ENCODE data around the gene KIAA0825. TPM values are rescaled to one million over a fixed set of nuclear protein-coding genes. Genes with fewer than 3 reads are reported as not detected.

The KIAA0825 gene
- total RNA-seq, 6 experiments from 2014 or later: 1.3 to 2.8 (median 1.7) TPM

GRCh38 chr5:94618029-94618492 lies 343 bp downstream of the KIAA0825 start:
- Mint-ChIP-seq H3K4me1 (ENCODE audit: low read depth) (peaks cover 44% of the 10 kb centered on the region), H3K4me3 (peak overlapping the region; percentile 93), H3K9me3 (no peaks in the 10 kb centered on the region), H3K27me3 (ENCODE audit: insufficient read depth) (no peaks in the 10 kb centered on the region; the same call in 1 of the 2 replicates), H3K36me3 (ENCODE audit: low read depth) (no peaks in the 10 kb centered on the region), H3K27ac (peak overlapping the region; percentile 76)
- TF ChIP-seq, protein P1, sequence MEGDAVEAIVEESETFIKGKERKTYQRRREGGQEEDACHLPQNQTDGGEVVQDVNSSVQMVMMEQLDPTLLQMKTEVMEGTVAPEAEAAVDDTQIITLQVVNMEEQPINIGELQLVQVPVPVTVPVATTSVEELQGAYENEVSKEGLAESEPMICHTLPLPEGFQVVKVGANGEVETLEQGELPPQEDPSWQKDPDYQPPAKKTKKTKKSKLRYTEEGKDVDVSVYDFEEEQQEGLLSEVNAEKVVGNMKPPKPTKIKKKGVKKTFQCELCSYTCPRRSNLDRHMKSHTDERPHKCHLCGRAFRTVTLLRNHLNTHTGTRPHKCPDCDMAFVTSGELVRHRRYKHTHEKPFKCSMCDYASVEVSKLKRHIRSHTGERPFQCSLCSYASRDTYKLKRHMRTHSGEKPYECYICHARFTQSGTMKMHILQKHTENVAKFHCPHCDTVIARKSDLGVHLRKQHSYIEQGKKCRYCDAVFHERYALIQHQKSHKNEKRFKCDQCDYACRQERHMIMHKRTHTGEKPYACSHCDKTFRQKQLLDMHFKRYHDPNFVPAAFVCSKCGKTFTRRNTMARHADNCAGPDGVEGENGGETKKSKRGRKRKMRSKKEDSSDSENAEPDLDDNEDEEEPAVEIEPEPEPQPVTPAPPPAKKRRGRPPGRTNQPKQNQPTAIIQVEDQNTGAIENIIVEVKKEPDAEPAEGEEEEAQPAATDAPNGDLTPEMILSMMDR (IDR thresholded peaks at IDR 0.05): no peak
- DNase-seq: peak; percentile 74

DNA sequence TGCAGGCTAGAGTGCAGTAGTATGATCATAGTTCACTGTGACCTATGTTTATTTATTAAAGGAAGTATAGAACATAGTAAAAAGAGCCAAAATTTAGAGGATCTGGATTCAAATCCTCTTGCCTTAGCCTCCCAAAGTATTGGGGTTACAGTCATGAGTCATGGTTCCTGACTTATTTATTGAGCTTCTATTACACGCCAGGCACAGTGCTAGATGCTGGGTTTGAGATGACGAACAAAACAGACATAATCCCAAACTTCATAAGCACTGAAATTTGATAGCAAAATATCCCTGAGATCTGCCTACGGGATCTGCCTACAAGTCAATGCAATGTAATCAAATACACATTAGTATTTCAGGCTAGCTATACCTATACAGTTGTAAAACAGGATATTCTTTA lies 2.5 kb downstream of the KIAA0825 start:
- H3K4me1 Mint-ChIP-seq (ENCODE audit: low read depth): peaks cover 23% of the 10 kb centered on the region
- TF ChIP-seq, protein P1 (IDR thresholded peaks at IDR 0.05): no peak
- H3K9me3 Mint-ChIP-seq: no peaks in the 10 kb centered on the region
- H3K4me3 Mint-ChIP-seq: no peak overlapping the region
- H3K27ac Mint-ChIP-seq: no peak overlapping the region
- no peaks in the 10 kb centered on the region; the same call in none of the 2 replicates for H3K27me3 Mint-ChIP-seq (ENCODE audit: insufficient read depth)
- no peak for DNase-seq
- H3K36me3 Mint-ChIP-seq (ENCODE audit: low read depth): no peaks in the 10 kb centered on the region

- no peak overlapping the region for H3K27ac Mint-ChIP-seq
- H3K9me3 Mint-ChIP-seq: no peaks in the 10 kb centered on the region
- no peaks in the 10 kb centered on the region for H3K36me3 Mint-ChIP-seq (ENCODE audit: low read depth)
- H3K27me3 Mint-ChIP-seq (ENCODE audit: insufficient read depth): no peaks in the 10 kb centered on the region; the same call in none of the 2 replicates
- no peak for DNase-seq
- H3K4me1 Mint-ChIP-seq (ENCODE audit: low read depth): peaks cover 14% of the 10 kb centered on the region
- H3K4me3 Mint-ChIP-seq: no peak overlapping the region
- TF ChIP-seq, protein P1 (IDR thresholded peaks at IDR 0.05): no peak
Observed at GRCh38 chr5:94614156-94614805, 4.1 kb downstream of the KIAA0825 start.

DNA sequence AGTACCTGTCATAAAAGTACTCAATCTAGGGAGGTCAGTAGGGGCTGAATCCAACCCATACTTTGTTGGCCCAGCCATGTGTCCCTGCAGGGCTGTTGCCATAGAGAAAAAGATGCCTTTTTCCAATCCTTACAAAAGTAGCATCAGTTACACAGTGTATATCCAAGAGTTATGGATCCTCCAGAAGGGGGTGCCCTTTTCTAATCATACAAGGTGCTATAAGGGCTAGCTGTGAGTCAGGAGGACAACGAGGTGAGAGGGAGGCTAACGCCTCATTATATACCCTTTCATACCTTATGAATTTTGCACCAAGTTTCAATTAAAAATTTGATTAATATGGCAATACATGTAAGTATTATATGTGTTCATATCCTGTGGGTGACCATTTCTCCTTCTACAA lies 4.8 kb downstream of the KIAA0825 start:
- H3K9me3 Mint-ChIP-seq: no peaks in the 10 kb centered on the region
- no peak for DNase-seq
- H3K4me3 Mint-ChIP-seq: no peak overlapping the region
- H3K4me1 Mint-ChIP-seq (ENCODE audit: low read depth): peaks cover 11% of the 10 kb centered on the region
- no peak overlapping the region for H3K27ac Mint-ChIP-seq
- TF ChIP-seq, protein P1 (IDR thresholded peaks at IDR 0.05): peak; percentile 71
- no peaks in the 10 kb centered on the region; the same call in none of the 2 replicates for H3K27me3 Mint-ChIP-seq (ENCODE audit: insufficient read depth)
- H3K36me3 Mint-ChIP-seq (ENCODE audit: low read depth): no peaks in the 10 kb centered on the region

GRCh38 chr5:94595281-94595840 lies 23.0 kb downstream of the KIAA0825 start:
- H3K27ac Mint-ChIP-seq: no peak overlapping the region
- no peak overlapping the region for H3K4me3 Mint-ChIP-seq
- no peaks in the 10 kb centered on the region for H3K4me1 Mint-ChIP-seq (ENCODE audit: low read depth)
- TF ChIP-seq, protein P1 (IDR thresholded peaks at IDR 0.05): no peak
- H3K9me3 Mint-ChIP-seq: no peaks in the 10 kb centered on the region
- no peaks in the 10 kb centered on the region for H3K27me3 Mint-ChIP-seq (ENCODE audit: insufficient read depth)
- H3K36me3 Mint-ChIP-seq (ENCODE audit: low read depth): no peaks in the 10 kb centered on the region
- no peak for DNase-seq
